HTERT RPE-1 (cell line): ENCODE results near the gene FXYD6.

Experiments
- in situ Hi-C: fragments of 300-500 bp; cut with MboI; formaldehyde crosslinking; loops from 4 replicates; pipeline ENCODE4 v1.14.3; 2020; ENCODE audit warnings: low sequenced_read_pairs

The FXYD6 gene

DNA sequence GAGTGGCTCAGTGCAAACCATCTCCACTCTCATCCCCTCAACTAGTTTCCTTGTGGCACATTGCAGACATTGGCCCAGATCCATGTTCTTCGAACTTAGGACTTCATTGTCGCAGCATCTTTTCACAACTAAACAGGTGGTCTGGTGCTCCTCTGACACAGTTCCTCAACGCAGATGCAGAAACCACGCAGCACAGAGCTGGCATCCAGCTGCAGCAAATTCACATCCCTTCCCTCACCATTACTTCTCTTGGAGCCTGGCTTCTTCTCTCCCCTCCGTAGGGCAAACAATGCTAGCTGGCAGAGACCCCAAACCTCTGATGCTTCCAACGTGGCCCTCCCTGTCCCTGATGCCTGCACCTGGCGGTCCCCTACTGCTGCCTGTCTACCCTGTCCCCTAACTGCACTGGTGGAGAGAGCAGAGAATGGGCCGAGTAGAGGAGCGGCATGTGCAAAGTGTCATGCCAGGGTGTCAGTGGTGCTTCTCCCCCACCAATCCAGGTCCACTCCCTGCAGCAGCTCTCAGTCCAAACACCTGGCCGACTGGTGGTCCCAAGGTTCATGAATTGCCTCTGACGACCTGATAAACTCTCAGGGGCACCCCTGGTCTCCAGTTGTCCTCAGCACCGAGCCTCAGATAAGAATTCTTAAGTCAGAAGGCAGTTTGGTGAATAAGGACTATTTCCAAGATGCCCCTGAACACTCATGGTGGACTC lies 34.6 kb upstream of the FXYD6 start:
- in situ Hi-C loops, result no loop called here

- in situ Hi-C loops, result no loop called here
Measured at GRCh38 chr11:117910525-117910924, 34.1 kb upstream of the FXYD6 start.

DNA sequence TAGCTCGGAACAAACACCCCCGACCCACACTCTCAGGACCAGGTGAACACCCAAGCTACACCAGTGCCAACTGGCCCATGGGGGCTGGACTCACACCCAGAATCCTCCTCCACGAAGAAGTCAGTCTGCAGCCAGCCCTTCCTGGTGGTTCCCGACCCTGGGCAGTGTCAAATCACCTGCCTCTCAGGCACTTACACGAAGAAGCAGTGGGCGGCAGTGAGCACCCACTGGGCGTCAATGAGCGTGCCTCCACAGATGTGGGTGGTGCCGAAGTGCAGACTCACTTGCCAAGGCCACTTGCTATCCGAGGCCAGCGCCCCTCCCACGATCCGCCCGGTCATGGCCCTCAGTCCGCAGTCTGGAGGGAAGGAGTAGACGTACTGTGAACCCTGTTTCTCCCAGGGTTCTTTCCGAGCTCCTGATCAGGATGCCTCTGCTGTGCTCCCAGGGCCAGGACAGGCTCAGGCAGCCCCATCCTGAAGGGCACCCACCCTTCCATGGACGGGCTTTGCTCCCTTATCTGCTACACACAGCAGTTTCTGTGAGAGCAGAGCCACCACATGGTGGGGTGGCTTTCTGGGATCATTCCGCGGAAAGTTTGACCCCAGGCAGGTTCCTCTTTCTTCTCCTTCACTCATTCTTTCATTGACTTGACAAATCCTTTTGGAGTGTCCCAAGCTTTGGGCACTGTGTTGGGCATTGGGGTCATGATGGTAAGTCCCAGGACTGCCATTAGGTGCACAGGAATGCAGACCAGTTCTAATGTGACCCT lies 33.3 kb upstream of the FXYD6 start:
- in situ Hi-C loops, result no loop called here

DNA sequence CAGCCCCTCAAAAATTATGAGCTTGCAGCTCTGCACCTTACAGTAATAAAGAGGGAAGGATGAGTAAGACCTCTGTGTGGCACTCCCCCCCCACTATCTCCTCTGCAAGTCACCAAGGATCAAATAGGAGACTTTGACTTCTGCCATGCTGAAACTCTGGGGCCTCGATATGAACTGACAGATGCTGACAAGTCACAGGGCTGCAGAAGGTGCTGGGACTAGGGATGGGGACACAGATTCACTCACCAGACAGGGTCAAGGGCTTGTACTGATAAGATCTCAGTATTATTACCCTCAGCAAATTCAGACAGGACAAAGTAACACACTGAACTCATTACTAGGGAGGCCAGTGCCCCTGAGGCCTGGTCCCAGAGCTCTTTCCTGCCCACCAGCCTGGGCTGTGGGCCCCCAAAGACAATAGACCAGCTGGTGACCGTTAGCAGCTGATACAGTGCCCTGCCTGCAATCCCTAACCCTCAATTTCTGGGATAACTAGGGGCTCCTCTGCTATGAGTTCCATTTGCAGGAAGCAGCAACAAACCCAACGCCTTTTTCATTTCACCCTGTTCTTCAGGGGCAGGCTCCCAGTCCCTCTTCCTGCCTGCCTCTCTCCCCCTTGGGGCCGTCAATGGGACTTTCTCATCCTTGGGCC lies 32.6 kb upstream of the FXYD6 start:
- in situ Hi-C loops, result no loop called here

DNA sequence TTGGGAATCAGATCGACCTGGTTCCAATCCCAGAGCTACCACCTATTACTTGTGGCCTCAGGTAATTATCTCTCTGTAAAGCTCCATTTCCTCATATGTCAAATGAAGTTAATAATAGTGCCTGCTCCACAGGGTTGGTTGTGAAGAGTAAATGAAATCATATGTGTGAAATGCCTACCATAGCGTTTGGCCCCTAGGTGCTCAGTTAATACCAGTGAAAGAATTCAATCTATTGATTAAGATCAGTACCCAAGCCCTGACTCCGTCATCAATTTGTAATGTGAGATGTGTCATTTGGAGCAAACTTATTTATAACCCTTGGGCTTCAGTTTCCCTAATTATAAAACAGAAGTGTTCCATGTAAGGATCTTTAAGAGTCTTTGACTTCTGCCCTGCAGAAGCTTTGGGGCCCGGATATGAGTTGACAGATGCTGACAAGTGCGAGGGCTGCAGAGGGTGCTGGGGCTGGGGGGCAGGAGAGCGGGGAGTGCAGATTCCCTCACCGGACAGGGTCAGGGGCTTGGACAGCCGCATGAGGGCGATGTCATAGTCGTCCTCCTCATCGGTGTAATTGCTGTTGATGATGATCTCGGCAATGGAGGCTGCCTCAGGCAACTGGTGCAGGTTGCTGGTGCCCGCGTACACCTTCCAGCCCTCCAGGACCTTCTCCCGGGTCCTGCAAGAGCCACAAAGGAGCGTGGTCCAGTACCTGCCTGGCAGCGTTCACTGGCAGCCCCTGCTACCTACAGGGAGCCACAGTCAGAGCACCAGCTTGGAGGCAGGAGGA lies 31.8 kb upstream of the FXYD6 start:
- in situ Hi-C loops, result no loop called here

- in situ Hi-C loops, result no loop called here
Measured at GRCh38 chr11:117907276-117908108, 31.0 kb upstream of the FXYD6 start.

- in situ Hi-C loops, result no loop called here
Measured at GRCh38 chr11:117906710-117907109, 30.3 kb upstream of the FXYD6 start.

DNA sequence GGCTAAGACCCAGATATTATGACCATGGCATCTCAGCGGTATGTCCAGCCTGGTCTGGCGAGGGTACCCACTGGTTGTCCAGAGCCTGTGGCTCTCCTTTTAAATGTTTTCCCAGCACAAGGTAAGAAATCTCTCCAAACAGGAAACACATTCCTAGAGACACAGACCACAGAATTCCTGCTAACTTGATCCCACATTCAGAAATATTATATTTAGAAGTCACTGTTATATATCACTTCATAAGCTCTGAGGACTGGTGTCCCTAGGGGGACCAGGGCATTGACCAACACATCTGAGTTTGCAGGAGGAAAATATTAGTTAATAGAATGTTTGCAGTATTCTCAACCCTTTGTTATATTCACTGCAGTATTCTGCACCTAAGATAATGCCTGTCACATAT lies 29.7 kb upstream of the FXYD6 start:
- in situ Hi-C loops, result no loop called here

DNA sequence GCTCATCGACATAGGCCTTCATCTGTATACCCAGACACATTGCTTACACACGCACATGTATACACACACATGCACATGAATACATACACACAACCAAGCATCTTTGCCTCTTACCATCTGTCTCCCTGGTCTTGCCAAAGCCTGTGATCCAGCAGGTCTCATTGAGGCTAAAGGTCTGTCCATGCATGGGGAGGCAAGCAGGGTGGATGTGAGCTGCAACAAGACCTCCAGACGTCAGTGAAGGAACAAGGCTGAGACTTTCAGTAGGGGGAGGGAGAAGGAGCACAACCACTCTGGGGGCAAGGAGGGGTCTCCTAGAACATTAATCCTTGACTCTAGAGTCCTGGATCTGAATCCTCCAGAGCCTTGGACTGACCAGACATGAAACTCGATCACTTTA lies 29.1 kb upstream of the FXYD6 start:
- in situ Hi-C loops, result no loop called here

GRCh38 chr11:117903505-117904382 lies 27.3 kb upstream of the FXYD6 start:
- in situ Hi-C loops, result no loop called here

DNA sequence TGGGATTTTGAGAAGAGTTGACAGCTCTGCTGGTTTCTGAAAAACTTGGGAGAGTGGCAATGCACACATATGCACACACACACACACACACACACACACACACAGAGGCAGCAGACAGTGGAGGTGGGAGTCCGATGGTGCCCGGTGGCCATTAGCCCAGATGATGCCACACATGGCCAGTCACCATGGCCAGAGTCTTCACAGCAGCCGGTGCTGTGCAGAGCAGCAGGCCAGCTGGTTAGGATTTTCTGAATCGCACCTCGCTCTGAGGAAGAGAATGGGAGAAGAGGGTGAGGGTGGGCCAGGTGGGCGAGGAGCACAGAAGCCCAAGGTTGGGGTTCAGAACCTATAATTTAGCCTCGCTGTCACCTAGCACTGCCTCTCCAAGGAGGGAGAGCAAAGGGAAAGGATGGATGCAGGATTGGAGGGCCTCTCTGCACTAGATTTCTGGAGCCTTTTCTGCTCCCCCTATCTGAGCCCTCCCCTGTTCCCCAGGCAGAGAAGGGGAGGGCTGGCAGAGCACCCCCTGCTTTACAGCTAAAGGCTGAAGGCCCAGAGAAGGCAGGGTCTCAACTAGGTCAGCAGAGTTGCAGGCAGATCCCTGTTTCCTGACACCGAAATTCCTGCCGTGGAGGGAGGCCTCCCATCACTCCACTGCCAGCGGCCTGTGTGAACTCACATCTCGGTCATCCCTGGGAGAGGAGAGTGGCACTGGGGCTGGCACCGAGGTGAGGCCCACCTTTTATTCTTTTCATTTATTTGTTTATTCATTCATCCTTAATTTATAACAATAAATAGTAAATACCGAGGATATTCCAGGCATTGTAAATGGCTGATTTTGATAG lies 25.8 kb upstream of the FXYD6 start:
- in situ Hi-C loops, result no loop called here

DNA sequence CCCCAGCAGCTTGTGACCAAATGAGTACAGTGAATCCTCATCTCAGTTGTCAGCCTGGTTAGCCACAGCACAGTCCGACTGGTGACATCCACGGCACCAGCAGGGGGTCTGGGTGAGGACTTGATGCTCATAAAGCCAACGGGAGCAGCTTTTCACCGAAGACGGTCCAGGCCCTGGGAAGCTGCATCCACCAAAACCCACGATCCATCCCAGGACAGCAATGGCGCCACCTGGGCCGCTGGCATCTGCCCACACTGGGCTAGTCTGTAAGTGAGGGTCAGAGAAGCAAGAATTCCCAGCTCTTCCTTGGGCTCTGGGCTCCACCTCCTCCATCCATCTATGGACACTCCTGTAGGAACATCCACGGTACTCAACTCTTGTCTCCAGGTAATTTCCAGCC lies 25.1 kb upstream of the FXYD6 start:
- in situ Hi-C loops, result no loop called here

- in situ Hi-C loops, result no loop called here
Measured at GRCh38 chr11:117900720-117901440, 24.4 kb upstream of the FXYD6 start.

DNA sequence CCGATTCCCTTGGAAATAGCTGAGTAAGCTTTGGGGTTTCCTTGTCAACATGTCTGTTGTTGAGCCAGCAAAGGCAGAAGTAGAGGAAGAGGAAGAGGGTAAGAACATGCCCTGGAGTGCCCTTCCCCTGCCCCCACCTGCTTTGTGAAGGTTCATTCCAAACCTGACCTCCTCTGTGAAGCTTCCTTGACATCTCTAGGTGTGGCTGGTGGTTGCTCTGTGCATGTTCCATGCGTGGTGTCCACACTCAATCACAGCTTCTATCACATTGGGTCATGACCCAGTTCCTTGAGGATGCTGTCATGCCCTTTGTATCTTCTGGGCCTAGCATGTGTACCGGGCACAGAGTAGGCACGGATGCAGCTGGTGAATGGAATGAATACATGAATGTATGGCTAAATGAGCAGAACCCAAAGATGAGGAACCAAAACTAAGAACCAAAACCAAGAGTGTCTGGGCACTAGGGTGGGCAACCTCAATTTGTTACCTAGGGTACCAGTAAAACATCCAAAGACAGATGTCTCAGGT lies 23.7 kb upstream of the FXYD6 start:
- in situ Hi-C loops, result no loop called here

- in situ Hi-C loops, result no loop called here
Measured at GRCh38 chr11:117898059-117898458, 21.6 kb upstream of the FXYD6 start.

DNA sequence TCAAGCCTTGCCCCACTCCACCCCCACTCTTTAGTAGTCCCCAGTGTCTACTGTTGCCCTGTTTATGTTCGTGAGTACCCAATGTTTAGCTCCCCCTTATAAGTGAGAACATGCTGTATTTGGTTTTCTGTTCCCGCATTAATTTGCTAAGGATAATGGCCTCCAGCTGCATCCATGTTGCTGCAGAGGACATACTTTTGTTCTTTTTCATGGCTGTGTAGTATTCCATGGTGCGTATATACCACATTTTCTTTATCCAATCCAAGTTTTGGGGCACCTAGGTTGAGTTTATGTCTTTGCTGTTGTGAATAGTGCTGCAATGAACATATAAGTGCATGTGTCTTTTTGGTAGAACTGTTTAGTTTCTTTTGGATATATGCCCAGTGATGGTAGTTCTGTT lies 16.2 kb upstream of the FXYD6 start:
- in situ Hi-C loops, result no loop called here

- in situ Hi-C loops, result no loop called here
Measured at GRCh38 chr11:117891362-117891761, 14.9 kb upstream of the FXYD6 start.

GRCh38 chr11:117888139-117888566 lies 11.7 kb upstream of the FXYD6 start:
- in situ Hi-C loops, result no loop called here
